SK-N-SH (cell line): ENCODE measurements around the gene FXR2. TPM values are rescaled to one million over a fixed set of nuclear protein-coding genes. Genes with fewer than 3 reads are reported as not detected.

ENCODE experiments used
- CTCF ChIA-PET: fragments of 300-600, 350-600 bp; formaldehyde crosslinking; extraction: SDS; loops from one replicate; lab custom pipeline; 2021; lab: Yijun Ruan, JAX
- POLR2A ChIA-PET: fragments of 350-600 bp; sonication (Branson Sonifier 250); formaldehyde crosslinking; extraction: SDS; loops from one replicate; lab custom pipeline; 2020; ENCODE audit warnings: antibody characterized with exemption, inconsistent platforms; lab: Yijun Ruan, JAX
- DNase-seq: peaks from one replicate; pipeline ENCODE4 v3.0.0; 2012
- H2AFZ ChIP-seq: fragments of 200-600 bp; sonication (generic); 2 replicates; pipeline ENCODE4 v1.8.1; 2016; ENCODE audit warnings: antibody characterized with exemption, mild to moderate bottlenecking, low read depth
- H3F3A ChIP-seq: fragments of 200-600 bp; sonication (generic); replicated peaks from 2 replicates; pipeline ENCODE3; 2016; ENCODE audit warnings: antibody characterized with exemption, mild to moderate bottlenecking; ENCODE audit not compliant: insufficient read depth
- H3K27ac ChIP-seq, 2 experiments: fragments of 200-500 bp in 1 of 2; fragments of 200-600 bp in 1 of 2; sonication (Bioruptor generic) in 1 of 2; sonication (generic), shearing (Covaris generic) in 1 of 2; 2 replicates each; pipeline versions ENCODE4 v1.5.1 to v1.6.1; 2014 to 2016; ENCODE audit warnings: low read depth in 2 of 2, inconsistent platforms in 1 of 2, low read length in 1 of 2, mild to moderate bottlenecking in 1 of 2, mixed read lengths in 1 of 2
- H3K27me3 ChIP-seq: fragments of 200-600 bp; sonication (generic), shearing (Covaris generic); 2 replicates; pipeline ENCODE4 v1.6.1; 2016; ENCODE audit warnings: mixed run types; ENCODE audit not compliant: insufficient read depth
- H3K36me3 ChIP-seq, 2 experiments: fragments of 200-500 bp in 1 of 2; fragments of 200-600 bp in 1 of 2; sonication (Bioruptor generic) in 1 of 2; sonication (generic) in 1 of 2; replicated peaks in 1 of 2; 2 replicates each; pipeline versions ENCODE3 to v1.5.1; 2014 to 2016; ENCODE audit warnings: low read length in 1 of 2, mild to moderate bottlenecking in 1 of 2; ENCODE audit not compliant: insufficient read depth in 2 of 2, control insufficient read depth in 1 of 2
- H3K4me1 ChIP-seq, 2 experiments: fragments of 200-500 bp in 1 of 2; fragments of 200-600 bp in 1 of 2; sonication (Bioruptor generic) in 1 of 2; sonication (generic), shearing (Covaris generic) in 1 of 2; 2 replicates each; pipeline versions ENCODE4 v1.5.1 to v1.6.1; 2014 to 2016; ENCODE audit warnings: low read depth in 1 of 2, low read length in 1 of 2, mixed run types in 1 of 2; ENCODE audit not compliant: insufficient read depth in 2 of 2, control insufficient read depth in 1 of 2
- H3K4me2 ChIP-seq: fragments of 200-600 bp; sonication (generic), shearing (Covaris generic); 2 replicates; pipeline ENCODE4 v1.6.1; 2017; ENCODE audit warnings: mixed run types
- H3K4me3 ChIP-seq, 2 experiments: fragments of 200-500 bp in 1 of 2; fragments of 200-600 bp in 1 of 2; sonication (Bioruptor generic) in 1 of 2; sonication (generic), shearing (Covaris generic) in 1 of 2; 2 replicates each; pipeline versions ENCODE4 v1.5.1 to v1.8.1; 2014 to 2016; ENCODE audit warnings: low read depth in 2 of 2, inconsistent platforms in 1 of 2, low read length in 1 of 2, mild to moderate bottlenecking in 1 of 2, mixed read lengths in 1 of 2, moderate library complexity in 1 of 2
- H3K79me2 ChIP-seq: fragments of 200-600 bp; sonication (generic); 2 replicates; pipeline ENCODE4 v1.8.1; 2017; ENCODE audit warnings: mild to moderate bottlenecking; ENCODE audit not compliant: insufficient read depth
- H3K9ac ChIP-seq: fragments of 200-600 bp; sonication (generic); 2 replicates; pipeline ENCODE4 v1.6.1; 2017; ENCODE audit warnings: mixed run types
- H3K9me2 ChIP-seq: fragments of 200-600 bp; sonication (generic); 2 replicates; pipeline ENCODE4 v1.6.1; 2017; ENCODE audit warnings: mixed run types
- H3K9me3 ChIP-seq: fragments of 200-600 bp; sonication (generic); 2 replicates; pipeline ENCODE4 v1.6.1; 2017; ENCODE audit warnings: mixed run types, mild to moderate bottlenecking, moderate library complexity
- H4K20me1 ChIP-seq: fragments of 200-600 bp; sonication (generic); 2 replicates; pipeline ENCODE4 v1.6.1; 2017; ENCODE audit warnings: mild to moderate bottlenecking, mixed run types; ENCODE audit not compliant: insufficient read depth
- EZH2phosphoT487 ChIP-seq: fragments of 200-600 bp; sonication (generic); IDR thresholded peaks from 2 replicates; pipeline ENCODE4 v1.6.1; 2017; ENCODE audit warnings: low read depth, mixed run types, mild to moderate bottlenecking, antibody characterized with exemption, moderate library complexity, borderline replicate concordance
- FOSL2 ChIP-seq: IDR thresholded peaks from 2 replicates; pipeline ENCODE4 v1.4.0; 2012; ENCODE audit warnings: low read depth, mild to moderate bottlenecking, moderate library complexity, borderline replicate concordance
- FOXJ3 ChIP-seq: sonication (generic); formaldehyde crosslinking; IDR thresholded peaks from 2 replicates; pipeline ENCODE4 v1.5.1; 2020; ENCODE audit warnings: mild to moderate bottlenecking, missing genetic modification reagents
- FOXM1 ChIP-seq: IDR thresholded peaks from 2 replicates; pipeline ENCODE4 v1.4.0; 2012; ENCODE audit warnings: low read depth, mild to moderate bottlenecking
- GABPA ChIP-seq: IDR thresholded peaks from 2 replicates; pipeline ENCODE4 v1.4.0; 2012; ENCODE audit warnings: low read depth, mild to moderate bottlenecking
- GATA2 ChIP-seq: sonication (generic); formaldehyde crosslinking; IDR thresholded peaks from 2 replicates; pipeline ENCODE4 v1.5.0; 2020; ENCODE audit warnings: mild to moderate bottlenecking, missing genetic modification reagents
- IRF3 ChIP-seq: fragments of 150-350 bp; IDR thresholded peaks from 2 replicates; pipeline ENCODE4 v1.6.1; 2016; ENCODE audit warnings: mild to moderate bottlenecking, low read depth, low read length
- MEF2A ChIP-seq: IDR thresholded peaks from 2 replicates; pipeline ENCODE4 v1.4.0; 2012; ENCODE audit warnings: low read depth, borderline replicate concordance
- PBX3 ChIP-seq: IDR thresholded peaks from 2 replicates; pipeline ENCODE4; 2012
- POLR2AphosphoS5 ChIP-seq: IDR thresholded peaks from 2 replicates; pipeline ENCODE4 v1.6.1; 2012; ENCODE audit warnings: low read depth, low read length
- RAD21 ChIP-seq: IDR thresholded peaks from 2 replicates; pipeline ENCODE4 v1.6.1; 2012; ENCODE audit warnings: mild to moderate bottlenecking, low read length
- REST ChIP-seq: IDR thresholded peaks from 2 replicates; pipeline ENCODE4 v1.6.1; 2012; ENCODE audit warnings: mild to moderate bottlenecking, low read depth, low read length, moderate library complexity
- RFX5 ChIP-seq: IDR thresholded peaks from 2 replicates; pipeline ENCODE4 v1.6.1; 2012; ENCODE audit warnings: mild to moderate bottlenecking, improper control_type of control experiment, low read length
- RXRA ChIP-seq: IDR thresholded peaks from 2 replicates; pipeline ENCODE4 v1.4.0; 2012; ENCODE audit warnings: low read depth, mild to moderate bottlenecking, borderline replicate concordance
- SIN3A ChIP-seq: IDR thresholded peaks from 2 replicates; pipeline ENCODE4 v1.6.1; 2012; ENCODE audit warnings: low read depth, mild to moderate bottlenecking, low read length, moderate library complexity, borderline replicate concordance
- SMC3 ChIP-seq: IDR thresholded peaks from 2 replicates; pipeline ENCODE4 v1.6.1; 2012; ENCODE audit warnings: low read depth, low read length, improper control_type of control experiment
- TEAD4 ChIP-seq: IDR thresholded peaks from 2 replicates; pipeline ENCODE4 v1.4.0; 2012; ENCODE audit warnings: mild to moderate bottlenecking, borderline replicate concordance; ENCODE audit not compliant: insufficient read depth
- USF2 ChIP-seq: fragments of 150-350 bp; IDR thresholded peaks from 2 replicates; pipeline ENCODE4 v1.6.1; 2017; ENCODE audit warnings: antibody characterized with exemption, low read length, low read depth, borderline replicate concordance
- ZBTB33 ChIP-seq: IDR thresholded peaks from 2 replicates; pipeline ENCODE4 v1.4.0; 2012; ENCODE audit warnings: low read depth, borderline replicate concordance
- WGBS: methylation state at CpG from one replicate; pipeline ENCODE4 v1.1.6; 2017; ENCODE audit warnings: low lambda C conversion rate; 5-methylcytosine and 5-hydroxymethylcytosine counted together
- polyA plus RNA-seq, 3 experiments: library from polyadenylated mRNA; depleted of rRNA; stranded (reverse); fragments of >200 nt; gene quantifications; 2 replicates each; pipeline ENCODE4 v1.2.3, GENCODE V29; 2012

The FXR2 gene
- polyA plus RNA-seq, 1 of the 3 experiments (the other 2 are of a cell fraction): 56.4 TPM

GRCh38 chr17:7592422-7593021, 22.2 kb downstream of the FXR2 start:
- H3K4me2 ChIP-seq: no peak overlapping the region
- H3K9me2 ChIP-seq: no peaks in the 10 kb centered on the region
- no peak overlapping the region for H2AFZ ChIP-seq
- no peaks in the 10 kb centered on the region for H4K20me1 ChIP-seq
- peaks cover 44% of the 10 kb centered on the region for H3F3A ChIP-seq
- ChIA-PET POLR2A (interaction anchor here (1.4 kb wide), 1 partner anchor 9 kb away, joined by 3 read pairs; the partner anchor contains the start of gene MPDU1), CTCF (interaction anchor here (1.5 kb wide), 1 partner anchor 17 kb away, joined by 7 read pairs; no protein-coding TSS in a partner anchor)
- no peak overlapping the region for H3K9ac ChIP-seq
- WGBS: 93% methylated on average over 22 of the region's 23 CpGs
- H3K9me3 ChIP-seq: no peaks in the 10 kb centered on the region
- peaks cover 12% of the 10 kb centered on the region; the same call in 1 of the 2 replicates for H3K79me2 ChIP-seq
- H3K4me3 ChIP-seq: no peak overlapping the region
- H3K27me3 ChIP-seq: no peaks in the 10 kb centered on the region
- H3K4me1 ChIP-seq: peaks cover 17 to 29% of the 10 kb centered on the region in 2 experiments
- no peak for DNase-seq
- TF ChIP-seq RXRA: no peak
- no peak for TF ChIP-seq SMC3
- TF ChIP-seq PBX3: no peak
- TF ChIP-seq MEF2A: no peak
- TF ChIP-seq SIN3A: no peak
- TF ChIP-seq IRF3: no peak
- no peak for TF ChIP-seq USF2
- no peak for TF ChIP-seq FOSL2
- no peak for TF ChIP-seq GABPA
- no peak for TF ChIP-seq RAD21
- TF ChIP-seq FOXM1: no peak
- no peak for TF ChIP-seq TEAD4
- no peak for TF ChIP-seq REST
- TF ChIP-seq EZH2phosphoT487: no peak
- no peak for TF ChIP-seq POLR2AphosphoS5
- TF ChIP-seq GATA2 (CRISPR knock-in tag): no peak
- TF ChIP-seq ZBTB33: no peak
- no peak for TF ChIP-seq FOXJ3 (CRISPR knock-in tag)
- no peak for TF ChIP-seq RFX5
- TF ChIP-seq, all 33 proteins: peak for 0
- Histone ChIP-seq H3K27ac (no peak overlapping the region), H3K36me3 (peaks cover 41 to 68% of the 10 kb centered on the region in 2 experiments)
